OCI-LY1 (cell line): ENCODE measurements around the gene RABGAP1L.

Experiments used
- CTCF ChIP-seq: fragments of 200-600 bp; sonication (generic), shearing (Covaris generic); IDR thresholded peaks from 2 replicates; pipeline ENCODE4 v1.5.1; 2017; ENCODE audit warnings: mild to moderate bottlenecking, antibody characterized with exemption, low read length, moderate library complexity, mixed read lengths
- EZH2 ChIP-seq: fragments of 200-600 bp; sonication (generic), shearing (Covaris generic); IDR thresholded peaks from 2 replicates; pipeline ENCODE4 v1.8.0; 2017; ENCODE audit warnings: borderline replicate concordance, mixed run types, mild to moderate bottlenecking, antibody characterized with exemption, low read length, moderate library complexity, mixed read lengths

- TF ChIP-seq CTCF (no peak), EZH2 (no peak)
These were observed 31.4 kb downstream of the RABGAP1L start for GRCh38 chr1:174190691-174191199.
